SK-N-SH (cell line): ENCODE measurements around the gene RABGAP1L. TPM values are rescaled to one million over a fixed set of nuclear protein-coding genes. Genes with fewer than 3 reads are reported as not detected.
"Not testable (repeated sequence)": the region's sequence is repeated elsewhere in the genome, so short reads cannot be mapped to it uniquely, and the experiment has no call there.

Experiments used
- CTCF ChIA-PET: fragments of 300-600, 350-600 bp; formaldehyde crosslinking; extraction: SDS; loops from one replicate; lab custom pipeline; 2021; lab: Yijun Ruan, JAX
- POLR2A ChIA-PET: fragments of 350-600 bp; sonication (Branson Sonifier 250); formaldehyde crosslinking; extraction: SDS; loops from one replicate; lab custom pipeline; 2020; ENCODE audit warnings: antibody characterized with exemption, inconsistent platforms; lab: Yijun Ruan, JAX
- DNase-seq: peaks from one replicate; pipeline ENCODE4 v3.0.0; 2012
- H2AFZ ChIP-seq: fragments of 200-600 bp; sonication (generic); 2 replicates; pipeline ENCODE4 v1.8.1; 2016; ENCODE audit warnings: antibody characterized with exemption, mild to moderate bottlenecking, low read depth
- H3F3A ChIP-seq: fragments of 200-600 bp; sonication (generic); replicated peaks from 2 replicates; pipeline ENCODE3; 2016; ENCODE audit warnings: antibody characterized with exemption, mild to moderate bottlenecking; ENCODE audit not compliant: insufficient read depth
- H3K27ac ChIP-seq, 2 experiments: fragments of 200-500 bp in 1 of 2; fragments of 200-600 bp in 1 of 2; sonication (Bioruptor generic) in 1 of 2; sonication (generic), shearing (Covaris generic) in 1 of 2; 2 replicates each; pipeline versions ENCODE4 v1.5.1 to v1.6.1; 2014 to 2016; ENCODE audit warnings: low read depth in 2 of 2, inconsistent platforms in 1 of 2, low read length in 1 of 2, mild to moderate bottlenecking in 1 of 2, mixed read lengths in 1 of 2
- H3K27me3 ChIP-seq: fragments of 200-600 bp; sonication (generic), shearing (Covaris generic); 2 replicates; pipeline ENCODE4 v1.6.1; 2016; ENCODE audit warnings: mixed run types; ENCODE audit not compliant: insufficient read depth
- H3K36me3 ChIP-seq, 2 experiments: fragments of 200-500 bp in 1 of 2; fragments of 200-600 bp in 1 of 2; sonication (Bioruptor generic) in 1 of 2; sonication (generic) in 1 of 2; replicated peaks in 1 of 2; 2 replicates each; pipeline versions ENCODE3 to v1.5.1; 2014 to 2016; ENCODE audit warnings: low read length in 1 of 2, mild to moderate bottlenecking in 1 of 2; ENCODE audit not compliant: insufficient read depth in 2 of 2, control insufficient read depth in 1 of 2
- H3K4me1 ChIP-seq, 2 experiments: fragments of 200-500 bp in 1 of 2; fragments of 200-600 bp in 1 of 2; sonication (Bioruptor generic) in 1 of 2; sonication (generic), shearing (Covaris generic) in 1 of 2; 2 replicates each; pipeline versions ENCODE4 v1.5.1 to v1.6.1; 2014 to 2016; ENCODE audit warnings: low read depth in 1 of 2, low read length in 1 of 2, mixed run types in 1 of 2; ENCODE audit not compliant: insufficient read depth in 2 of 2, control insufficient read depth in 1 of 2
- H3K4me2 ChIP-seq: fragments of 200-600 bp; sonication (generic), shearing (Covaris generic); 2 replicates; pipeline ENCODE4 v1.6.1; 2017; ENCODE audit warnings: mixed run types
- H3K4me3 ChIP-seq, 2 experiments: fragments of 200-500 bp in 1 of 2; fragments of 200-600 bp in 1 of 2; sonication (Bioruptor generic) in 1 of 2; sonication (generic), shearing (Covaris generic) in 1 of 2; 2 replicates each; pipeline versions ENCODE4 v1.5.1 to v1.8.1; 2014 to 2016; ENCODE audit warnings: low read depth in 2 of 2, inconsistent platforms in 1 of 2, low read length in 1 of 2, mild to moderate bottlenecking in 1 of 2, mixed read lengths in 1 of 2, moderate library complexity in 1 of 2
- H3K79me2 ChIP-seq: fragments of 200-600 bp; sonication (generic); 2 replicates; pipeline ENCODE4 v1.8.1; 2017; ENCODE audit warnings: mild to moderate bottlenecking; ENCODE audit not compliant: insufficient read depth
- H3K9ac ChIP-seq: fragments of 200-600 bp; sonication (generic); 2 replicates; pipeline ENCODE4 v1.6.1; 2017; ENCODE audit warnings: mixed run types
- H3K9me2 ChIP-seq: fragments of 200-600 bp; sonication (generic); 2 replicates; pipeline ENCODE4 v1.6.1; 2017; ENCODE audit warnings: mixed run types
- H3K9me3 ChIP-seq: fragments of 200-600 bp; sonication (generic); 2 replicates; pipeline ENCODE4 v1.6.1; 2017; ENCODE audit warnings: mixed run types, mild to moderate bottlenecking, moderate library complexity
- H4K20me1 ChIP-seq: fragments of 200-600 bp; sonication (generic); 2 replicates; pipeline ENCODE4 v1.6.1; 2017; ENCODE audit warnings: mild to moderate bottlenecking, mixed run types; ENCODE audit not compliant: insufficient read depth
- ELF1 ChIP-seq: IDR thresholded peaks from 2 replicates; pipeline ENCODE4 v1.4.0; 2012
- FOSL2 ChIP-seq: IDR thresholded peaks from 2 replicates; pipeline ENCODE4 v1.4.0; 2012; ENCODE audit warnings: low read depth, mild to moderate bottlenecking, moderate library complexity, borderline replicate concordance
- FOXJ3 ChIP-seq: sonication (generic); formaldehyde crosslinking; IDR thresholded peaks from 2 replicates; pipeline ENCODE4 v1.5.1; 2020; ENCODE audit warnings: mild to moderate bottlenecking, missing genetic modification reagents
- GABPA ChIP-seq: IDR thresholded peaks from 2 replicates; pipeline ENCODE4 v1.4.0; 2012; ENCODE audit warnings: low read depth, mild to moderate bottlenecking
- RCOR1 ChIP-seq: fragments of 150-350 bp; IDR thresholded peaks from 2 replicates; pipeline ENCODE4 v1.6.1; 2017; ENCODE audit warnings: antibody characterized with exemption, low read length
- RXRA ChIP-seq: IDR thresholded peaks from 2 replicates; pipeline ENCODE4 v1.4.0; 2012; ENCODE audit warnings: low read depth, mild to moderate bottlenecking, borderline replicate concordance
- SIN3A ChIP-seq: IDR thresholded peaks from 2 replicates; pipeline ENCODE4 v1.6.1; 2012; ENCODE audit warnings: low read depth, mild to moderate bottlenecking, low read length, moderate library complexity, borderline replicate concordance
- TAF1 ChIP-seq: IDR thresholded peaks from 2 replicates; pipeline ENCODE4 v1.6.1; 2012; ENCODE audit warnings: low read depth, mild to moderate bottlenecking, low read length, moderate library complexity, borderline replicate concordance
- YY1 ChIP-seq: IDR thresholded peaks from 2 replicates; pipeline ENCODE4 v1.4.0; 2012; ENCODE audit warnings: low read depth, mild to moderate bottlenecking
- WGBS: methylation state at CpG from one replicate; pipeline ENCODE4 v1.1.6; 2017; ENCODE audit warnings: low lambda C conversion rate; 5-methylcytosine and 5-hydroxymethylcytosine counted together
- polyA plus RNA-seq, 3 experiments: library from polyadenylated mRNA; depleted of rRNA; stranded (reverse); fragments of >200 nt; gene quantifications; 2 replicates each; pipeline ENCODE4 v1.2.3, GENCODE V29; 2012
- TF ChIP-seq, protein P1 (sequence below): IDR thresholded peaks from 2 replicates; pipeline ENCODE4 v1.4.0; 2012; ENCODE audit warnings: low read depth, borderline replicate concordance
- TF ChIP-seq, protein P2 (sequence below): fragments of 200-600 bp; sonication (generic); IDR thresholded peaks from 2 replicates; pipeline ENCODE4 v1.6.1; 2017; ENCODE audit warnings: antibody characterized with exemption, mild to moderate bottlenecking, moderate library complexity
- TF ChIP-seq, protein P3 (sequence below): IDR thresholded peaks from 2 replicates; pipeline ENCODE4 v1.4.0; 2012; ENCODE audit warnings: low read depth, borderline replicate concordance
- TF ChIP-seq, protein P4 (sequence below): fragments of 150-350 bp; IDR thresholded peaks from 2 replicates; pipeline ENCODE4 v1.6.1; 2017; ENCODE audit warnings: antibody characterized with exemption, low read length, low read depth, borderline replicate concordance

Gene RABGAP1L
- polyA plus RNA-seq, 1 of the 3 experiments (the other 2 are of a cell fraction) = 7.2 TPM

- TF ChIP-seq GABPA = no peak
- no peak for TF ChIP-seq FOSL2
Observed at GRCh38 chr1:174408146-174408545, 248.8 kb downstream of the RABGAP1L start (continued).

GRCh38 chr1:174409801-174410200, 250.5 kb downstream of the RABGAP1L start:
- CTCF ChIA-PET, H3K9ac ChIP-seq, H3K4me1 ChIP-seq, H3F3A ChIP-seq, POLR2A ChIA-PET, H3K4me2 ChIP-seq, H4K20me1 ChIP-seq, H2AFZ ChIP-seq, H3K9me3 ChIP-seq, H3K9me2 ChIP-seq, H3K27me3 ChIP-seq, H3K27ac ChIP-seq, H3K4me3 ChIP-seq, H3K36me3 ChIP-seq, DNase-seq, H3K79me2 ChIP-seq: not testable (repeated sequence)
- WGBS = 87% methylated on average over 3 of the region's 3 CpGs

- TF ChIP-seq, protein P1, sequence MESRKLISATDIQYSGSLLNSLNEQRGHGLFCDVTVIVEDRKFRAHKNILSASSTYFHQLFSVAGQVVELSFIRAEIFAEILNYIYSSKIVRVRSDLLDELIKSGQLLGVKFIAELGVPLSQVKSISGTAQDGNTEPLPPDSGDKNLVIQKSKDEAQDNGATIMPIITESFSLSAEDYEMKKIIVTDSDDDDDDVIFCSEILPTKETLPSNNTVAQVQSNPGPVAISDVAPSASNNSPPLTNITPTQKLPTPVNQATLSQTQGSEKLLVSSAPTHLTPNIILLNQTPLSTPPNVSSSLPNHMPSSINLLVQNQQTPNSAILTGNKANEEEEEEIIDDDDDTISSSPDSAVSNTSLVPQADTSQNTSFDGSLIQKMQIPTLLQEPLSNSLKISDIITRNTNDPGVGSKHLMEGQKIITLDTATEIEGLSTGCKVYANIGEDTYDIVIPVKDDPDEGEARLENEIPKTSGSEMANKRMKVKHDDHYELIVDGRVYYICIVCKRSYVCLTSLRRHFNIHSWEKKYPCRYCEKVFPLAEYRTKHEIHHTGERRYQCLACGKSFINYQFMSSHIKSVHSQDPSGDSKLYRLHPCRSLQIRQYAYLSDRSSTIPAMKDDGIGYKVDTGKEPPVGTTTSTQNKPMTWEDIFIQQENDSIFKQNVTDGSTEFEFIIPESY = no peak
- TF ChIP-seq, protein P2, sequence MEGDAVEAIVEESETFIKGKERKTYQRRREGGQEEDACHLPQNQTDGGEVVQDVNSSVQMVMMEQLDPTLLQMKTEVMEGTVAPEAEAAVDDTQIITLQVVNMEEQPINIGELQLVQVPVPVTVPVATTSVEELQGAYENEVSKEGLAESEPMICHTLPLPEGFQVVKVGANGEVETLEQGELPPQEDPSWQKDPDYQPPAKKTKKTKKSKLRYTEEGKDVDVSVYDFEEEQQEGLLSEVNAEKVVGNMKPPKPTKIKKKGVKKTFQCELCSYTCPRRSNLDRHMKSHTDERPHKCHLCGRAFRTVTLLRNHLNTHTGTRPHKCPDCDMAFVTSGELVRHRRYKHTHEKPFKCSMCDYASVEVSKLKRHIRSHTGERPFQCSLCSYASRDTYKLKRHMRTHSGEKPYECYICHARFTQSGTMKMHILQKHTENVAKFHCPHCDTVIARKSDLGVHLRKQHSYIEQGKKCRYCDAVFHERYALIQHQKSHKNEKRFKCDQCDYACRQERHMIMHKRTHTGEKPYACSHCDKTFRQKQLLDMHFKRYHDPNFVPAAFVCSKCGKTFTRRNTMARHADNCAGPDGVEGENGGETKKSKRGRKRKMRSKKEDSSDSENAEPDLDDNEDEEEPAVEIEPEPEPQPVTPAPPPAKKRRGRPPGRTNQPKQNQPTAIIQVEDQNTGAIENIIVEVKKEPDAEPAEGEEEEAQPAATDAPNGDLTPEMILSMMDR = 0 out of 2 replicates have a peak, but pooled peaks have one; percentile 11
- Histone ChIP-seq H3K4me2 (no peak overlapping the region), H3K9ac (no peak overlapping the region), H3K9me3 (no peaks in the 10 kb centered on the region), H3K36me3 (no peaks in the 10 kb centered on the region), H3K27me3 (no peaks in the 10 kb centered on the region), H3K9me2 (no peaks in the 10 kb centered on the region), H4K20me1 (no peaks in the 10 kb centered on the region), H2AFZ (no peak overlapping the region), H3K4me3 (no peak overlapping the region), H3K79me2 (no peaks in the 10 kb centered on the region), H3K27ac (no peak overlapping the region), H3F3A (no peaks in the 10 kb centered on the region), H3K4me1 (no peaks in the 10 kb centered on the region)
- no peak for DNase-seq
- CTCF ChIA-PET = interaction anchor here (1.3 kb wide), 1 partner anchor 12 kb away, joined by 3 read pairs; no protein-coding TSS in a partner anchor
- POLR2A ChIA-PET = no interaction called here
- WGBS = 84% methylated on average over 4 of the region's 4 CpGs
Observed at GRCh38 chr1:174413632-174414031, 254.3 kb downstream of the RABGAP1L start.

GRCh38 chr1:174414203-174414602, 254.9 kb downstream of the RABGAP1L start:
- Histone ChIP-seq H3K4me1 (no peaks in the 10 kb centered on the region), H3K36me3 (no peaks in the 10 kb centered on the region), H3K4me3 (no peak overlapping the region), H3K27me3 (no peaks in the 10 kb centered on the region), H3K9me2 (no peaks in the 10 kb centered on the region), H3F3A (no peaks in the 10 kb centered on the region), H3K4me2 (no peak overlapping the region; the same call in 1 of the 2 replicates), H3K9ac (no peak overlapping the region), H3K27ac (no peak overlapping the region), H3K79me2 (no peaks in the 10 kb centered on the region), H2AFZ (no peak overlapping the region), H4K20me1 (no peaks in the 10 kb centered on the region), H3K9me3 (no peaks in the 10 kb centered on the region)
- POLR2A ChIA-PET = no interaction called here
- 84% methylated on average over 1 of the region's 1 CpG for WGBS
- CTCF ChIA-PET = no interaction called here
- DNase-seq = no peak
- TF ChIP-seq TAF1 (no peak), FOXJ3 (CRISPR knock-in tag) (no peak), RCOR1 (no peak), ELF1 (no peak), SIN3A (no peak), YY1 (no peak), RXRA (no peak)
- TF ChIP-seq, protein P3, sequence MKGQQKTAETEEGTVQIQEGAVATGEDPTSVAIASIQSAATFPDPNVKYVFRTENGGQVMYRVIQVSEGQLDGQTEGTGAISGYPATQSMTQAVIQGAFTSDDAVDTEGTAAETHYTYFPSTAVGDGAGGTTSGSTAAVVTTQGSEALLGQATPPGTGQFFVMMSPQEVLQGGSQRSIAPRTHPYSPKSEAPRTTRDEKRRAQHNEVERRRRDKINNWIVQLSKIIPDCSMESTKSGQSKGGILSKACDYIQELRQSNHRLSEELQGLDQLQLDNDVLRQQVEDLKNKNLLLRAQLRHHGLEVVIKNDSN = no peak
- TF ChIP-seq, protein P4, sequence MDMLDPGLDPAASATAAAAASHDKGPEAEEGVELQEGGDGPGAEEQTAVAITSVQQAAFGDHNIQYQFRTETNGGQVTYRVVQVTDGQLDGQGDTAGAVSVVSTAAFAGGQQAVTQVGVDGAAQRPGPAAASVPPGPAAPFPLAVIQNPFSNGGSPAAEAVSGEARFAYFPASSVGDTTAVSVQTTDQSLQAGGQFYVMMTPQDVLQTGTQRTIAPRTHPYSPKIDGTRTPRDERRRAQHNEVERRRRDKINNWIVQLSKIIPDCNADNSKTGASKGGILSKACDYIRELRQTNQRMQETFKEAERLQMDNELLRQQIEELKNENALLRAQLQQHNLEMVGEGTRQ = no peak
